ACC112 (cell line): ENCODE measurements around the gene ALKBH8.
"Not testable (repeated sequence)": the region's sequence is repeated elsewhere in the genome, so short reads cannot be mapped to it uniquely, and the experiment has no call there.

Experiments
- H2AFZ ChIP-seq: fragments of 200-600 bp; sonication (generic); one replicate; pipeline ENCODE4 v1.6.0; 2017; ENCODE audit warnings: antibody characterized with exemption, low read length; ENCODE audit not compliant: unreplicated experiment
- H3K27ac ChIP-seq: fragments of 200-600 bp; sonication (generic); 2 replicates; pipeline ENCODE4 v1.5.1; 2014; ENCODE audit warnings: low read depth, mild to moderate bottlenecking, antibody characterized with exemption, low read length, moderate library complexity
- H3K27me3 ChIP-seq: fragments of 200-600 bp; sonication (generic); 2 replicates; pipeline ENCODE4 v1.6.1; 2014; ENCODE audit warnings: mild to moderate bottlenecking, antibody characterized with exemption, low read length, moderate library complexity, mixed read lengths; ENCODE audit not compliant: insufficient read depth
- H3K36me3 ChIP-seq: fragments of 200-600 bp; sonication (generic); 2 replicates; pipeline ENCODE4 v1.6.1; 2016; ENCODE audit warnings: mild to moderate bottlenecking, antibody characterized with exemption, low read length, moderate library complexity, mixed read lengths; ENCODE audit not compliant: insufficient read depth
- H3K4me1 ChIP-seq: fragments of 200-600 bp; sonication (generic); one replicate; pipeline ENCODE4 v1.6.1; 2016; ENCODE audit warnings: low read length, mixed read lengths; ENCODE audit not compliant: insufficient read depth, unreplicated experiment, control insufficient read depth
- H3K4me3 ChIP-seq: fragments of 200-600 bp; sonication (generic); 2 replicates; pipeline ENCODE4 v1.5.1; 2014; ENCODE audit warnings: mild to moderate bottlenecking, low read depth, low read length
- H3K79me2 ChIP-seq: fragments of 200-600 bp; sonication (generic); one replicate; pipeline ENCODE4 v1.6.0; 2016; ENCODE audit warnings: low read length; ENCODE audit not compliant: control insufficient read depth, unreplicated experiment, insufficient read depth

The ALKBH8 gene

DNA sequence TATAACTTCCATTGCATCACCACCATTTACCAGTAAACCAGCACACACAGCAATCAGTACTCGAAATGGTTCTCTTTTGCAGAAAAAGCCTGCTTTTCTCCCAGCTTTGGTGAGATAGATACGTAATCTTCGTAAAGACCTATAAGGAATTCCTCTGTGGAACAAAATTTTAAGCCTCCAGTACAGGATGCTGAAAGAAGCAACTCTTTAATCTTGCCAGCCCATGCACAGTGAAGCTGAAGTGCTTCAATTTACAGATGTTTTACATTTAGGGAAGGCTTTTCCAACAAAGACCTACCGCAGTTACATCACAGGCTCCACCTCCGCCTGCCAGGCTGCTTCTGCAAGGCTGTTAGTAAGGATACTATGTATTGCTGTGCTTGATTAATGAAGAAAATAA is 27.3 kb upstream of the ALKBH8 start:
- H3K4me1 ChIP-seq = peaks cover 5% of the 10 kb centered on the region
- H2AFZ ChIP-seq = no peak overlapping the region
- H3K36me3 ChIP-seq = no peaks in the 10 kb centered on the region
- H3K4me3 ChIP-seq = no peak overlapping the region
- peaks cover 87% of the 10 kb centered on the region for H3K27me3 ChIP-seq
- H3K27ac ChIP-seq = no peak overlapping the region
- H3K79me2 ChIP-seq = no peaks in the 10 kb centered on the region

DNA sequence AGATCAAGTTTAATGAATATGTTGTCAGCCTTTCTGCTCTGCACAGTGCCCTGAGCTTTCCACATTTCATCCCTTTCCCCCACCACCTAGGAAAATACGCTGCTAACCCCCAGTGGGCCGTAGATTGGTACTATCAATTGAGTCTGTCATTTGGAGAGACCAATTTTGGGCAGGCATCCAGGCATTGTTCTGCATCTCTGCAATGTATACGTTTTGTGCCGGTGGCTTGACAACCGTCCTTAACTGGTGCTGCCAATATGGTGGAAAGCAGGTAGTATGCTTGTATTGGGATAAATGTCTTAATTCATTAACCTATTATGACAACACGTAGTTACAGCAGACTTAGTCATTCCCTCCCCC is 26.7 kb upstream of the ALKBH8 start:
- H2AFZ ChIP-seq = no peak overlapping the region
- H3K4me3 ChIP-seq = peak overlapping the region; percentile 93
- peaks cover 81% of the 10 kb centered on the region for H3K27me3 ChIP-seq
- H3K36me3 ChIP-seq = no peaks in the 10 kb centered on the region
- no peaks in the 10 kb centered on the region for H3K79me2 ChIP-seq
- peaks cover 8% of the 10 kb centered on the region for H3K4me1 ChIP-seq
- no peak overlapping the region for H3K27ac ChIP-seq

DNA sequence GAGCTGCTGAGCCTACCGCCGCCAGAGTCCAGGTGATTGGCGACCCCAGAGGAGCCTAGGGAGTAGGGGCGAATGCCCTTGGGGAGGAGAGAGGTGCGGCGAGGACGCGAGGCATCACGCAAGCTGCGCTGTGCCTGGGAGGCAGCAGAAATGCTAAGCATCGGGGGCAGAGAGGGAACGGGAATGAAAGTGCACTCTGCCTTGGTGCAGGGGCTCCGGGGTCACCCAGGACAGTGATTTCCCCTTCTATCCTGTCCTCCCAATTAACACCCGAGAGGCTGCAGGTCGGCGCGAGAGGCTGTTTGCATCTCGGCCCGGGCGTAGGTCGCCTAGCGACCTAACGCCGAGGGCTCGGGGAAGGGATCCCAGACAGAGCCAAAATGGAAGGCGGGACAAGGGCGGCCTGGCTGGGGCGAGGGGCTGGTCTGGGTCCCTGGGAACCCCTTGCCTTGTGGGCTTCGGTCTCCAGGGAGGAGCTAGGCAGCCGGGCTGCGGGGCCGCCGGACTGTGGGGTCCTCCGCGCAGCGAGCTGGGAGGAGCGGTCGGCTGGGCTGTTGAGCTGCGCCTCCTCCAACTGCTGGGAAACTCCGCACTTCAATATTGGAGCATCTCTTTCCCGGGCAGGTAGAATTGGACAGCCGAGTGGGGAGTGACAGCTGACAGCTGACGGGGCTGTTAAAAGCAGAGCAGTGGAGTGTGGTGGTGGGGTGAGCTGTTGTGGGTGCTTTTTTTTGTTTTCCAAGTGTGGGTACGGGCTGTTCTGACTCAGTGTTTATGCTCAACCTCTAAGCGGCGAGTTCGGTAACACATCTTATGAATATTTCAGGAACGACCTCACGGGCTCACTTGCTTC is 26.1 kb upstream of the ALKBH8 start:
- no peaks in the 10 kb centered on the region for H3K79me2 ChIP-seq
- peak overlapping the region; percentile 93 for H3K4me3 ChIP-seq
- peak overlapping the region; percentile 81 for H2AFZ ChIP-seq
- no peak overlapping the region for H3K27ac ChIP-seq
- H3K36me3 ChIP-seq = no peaks in the 10 kb centered on the region
- H3K4me1 ChIP-seq = peaks cover 9% of the 10 kb centered on the region
- peaks cover 75% of the 10 kb centered on the region for H3K27me3 ChIP-seq

DNA sequence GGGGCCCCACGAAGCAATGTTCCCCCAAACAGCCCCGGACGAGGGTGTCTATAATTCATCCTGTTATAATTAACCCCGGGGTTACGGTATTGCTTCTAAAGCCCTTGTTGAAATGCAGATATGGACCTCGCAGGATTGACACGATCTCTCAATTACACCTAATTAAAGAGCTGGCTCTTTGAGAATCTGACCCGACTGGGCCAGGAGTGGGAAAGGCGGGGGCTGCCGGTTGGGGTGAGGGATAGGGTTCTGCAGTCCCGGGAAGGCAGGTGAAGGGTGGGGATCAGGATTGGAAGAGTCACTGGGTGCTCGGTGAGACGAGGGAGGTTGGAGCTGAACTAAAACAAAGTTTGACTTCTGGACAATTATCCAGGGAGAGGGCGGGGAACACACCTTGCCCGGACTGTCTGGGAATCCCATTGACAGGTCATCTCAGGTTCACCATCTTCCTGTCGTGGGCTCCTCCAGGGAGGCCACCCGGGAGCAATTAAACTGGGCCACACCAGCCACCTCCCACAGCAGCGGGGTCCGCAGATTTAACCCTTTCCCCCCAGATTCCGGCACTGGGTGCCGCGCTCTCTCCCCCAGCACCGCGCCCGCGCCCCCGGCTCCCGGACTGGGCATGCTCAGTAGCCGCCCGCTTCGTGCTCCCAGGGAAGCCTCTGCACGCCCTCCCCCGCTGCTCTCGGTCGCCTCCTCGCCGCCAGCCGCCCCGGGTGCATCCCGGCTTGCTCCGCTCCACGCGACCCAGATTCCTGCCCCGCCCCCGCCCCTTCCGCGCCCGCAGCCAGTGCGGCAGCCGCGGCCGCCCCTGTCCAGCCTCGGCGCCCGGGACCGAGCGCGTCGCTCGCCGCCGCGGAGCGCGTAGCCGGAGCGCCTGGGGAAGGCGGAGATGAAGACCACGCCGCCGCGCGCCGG is 25.2 kb upstream of the ALKBH8 start, which contains the start of gene ELMOD1:
ELMOD1 (plus strand) TSS at position 688 of the 918 bp plus-strand sequence. CDS start 27,043 bp downstream, outside the sequence.
- Histone ChIP-seq H3K4me3 (peak within 1 kb of the TSS; percentile 93), H3K36me3 (no peaks in the 10 kb centered on the region), H3K27me3 (peaks cover 66% of the 10 kb centered on the region), H3K27ac (no peak within 1 kb of the TSS), H3K4me1 (peaks cover 9% of the 10 kb centered on the region), H3K79me2 (no peaks in the 10 kb centered on the region), H2AFZ (peak within 1 kb of the TSS; percentile 81)

DNA sequence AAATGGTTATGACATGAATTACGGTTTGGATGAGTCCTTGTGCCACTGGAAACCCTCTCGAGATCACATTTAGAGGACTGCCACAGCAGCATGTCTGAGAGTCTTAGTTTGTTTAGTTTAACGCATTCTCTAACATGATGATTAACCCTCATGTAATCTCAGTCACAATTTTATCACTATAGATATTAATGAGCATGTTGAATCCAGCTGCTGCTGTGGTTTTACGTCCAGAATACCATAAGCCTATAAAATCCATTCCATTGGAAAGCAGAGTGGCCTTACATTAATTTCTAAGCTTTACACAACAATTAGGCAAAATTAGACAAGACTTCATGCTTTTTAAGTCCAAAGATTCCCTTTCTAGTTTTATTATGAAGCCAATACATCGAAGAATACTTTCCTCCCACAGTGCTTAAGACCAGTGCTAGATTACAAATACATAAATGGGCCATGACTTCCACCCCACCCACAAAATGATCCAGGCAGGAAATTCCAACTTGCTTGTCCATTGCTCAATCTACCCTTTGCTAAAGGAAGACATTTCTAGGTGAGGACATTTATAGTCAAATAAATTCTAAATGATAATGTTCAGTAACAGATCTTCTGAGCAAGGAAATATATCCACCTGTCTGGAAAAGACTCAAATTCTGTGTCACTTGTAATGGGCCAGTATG is 21.9 kb upstream of the ALKBH8 start:
- Histone ChIP-seq H3K79me2 (no peaks in the 10 kb centered on the region), H3K4me1 (peaks cover 13% of the 10 kb centered on the region), H3K27ac (no peak overlapping the region), H3K36me3 (no peaks in the 10 kb centered on the region), H2AFZ (no peak overlapping the region), H3K27me3 (peaks cover 36% of the 10 kb centered on the region), H3K4me3 (no peak overlapping the region)

DNA sequence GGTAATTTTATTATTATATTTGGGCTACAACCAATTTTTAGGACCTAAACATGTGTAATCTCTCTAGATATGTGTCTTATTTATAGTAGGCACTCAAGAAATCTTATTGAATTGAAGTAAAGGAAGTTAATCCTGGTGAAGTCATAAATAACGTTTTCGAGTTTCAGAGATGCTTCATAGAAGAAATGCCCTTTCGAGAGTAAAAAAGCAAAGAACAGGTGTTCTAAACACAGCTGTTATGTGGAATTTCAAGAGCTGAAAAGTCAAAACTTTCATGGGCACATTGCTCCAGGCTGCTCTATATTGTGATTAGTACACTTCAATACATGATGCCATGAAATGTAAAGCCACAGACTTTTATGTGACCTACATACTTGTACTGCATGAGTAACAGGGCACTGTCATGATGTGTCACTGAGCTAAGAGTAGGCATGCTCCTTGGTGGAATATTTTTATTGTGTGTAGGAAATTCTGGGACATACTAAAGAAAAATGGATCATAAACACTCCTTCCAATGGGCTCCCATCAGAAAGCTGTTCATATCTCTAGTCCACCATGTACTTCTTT is 18.2 kb upstream of the ALKBH8 start:
- Histone ChIP-seq H3K79me2 (no peaks in the 10 kb centered on the region), H3K27ac (no peak overlapping the region), H3K4me3 (no peak overlapping the region), H3K36me3 (no peaks in the 10 kb centered on the region), H2AFZ (no peak overlapping the region), H3K27me3 (peaks cover 3% of the 10 kb centered on the region), H3K4me1 (peaks cover 8% of the 10 kb centered on the region)

DNA sequence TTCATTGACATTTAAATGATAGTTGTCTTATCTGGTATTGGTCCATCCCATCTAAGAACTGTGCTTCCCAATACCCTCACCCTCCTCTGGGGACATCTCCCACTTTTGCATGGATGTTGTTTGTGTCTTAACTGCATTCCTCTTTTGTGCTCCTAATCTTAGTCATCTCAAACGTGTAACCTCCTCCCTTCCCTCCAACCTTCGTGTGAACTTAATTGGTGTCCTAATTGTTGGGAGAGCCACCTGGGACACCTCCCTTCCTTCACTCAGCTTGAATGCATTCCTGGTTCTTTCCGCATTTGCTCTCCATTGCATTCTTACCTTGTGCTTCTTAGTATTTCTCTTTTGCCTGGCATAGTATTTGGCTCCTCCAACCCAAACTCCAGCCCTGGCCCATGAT is 15.6 kb upstream of the ALKBH8 start:
- Histone ChIP-seq H3K27ac (no peak overlapping the region), H3K36me3 (no peaks in the 10 kb centered on the region), H2AFZ (no peak overlapping the region), H3K4me1 (peaks cover 3% of the 10 kb centered on the region), H3K79me2 (no peaks in the 10 kb centered on the region), H3K27me3 (no peaks in the 10 kb centered on the region), H3K4me3 (no peak overlapping the region)

DNA sequence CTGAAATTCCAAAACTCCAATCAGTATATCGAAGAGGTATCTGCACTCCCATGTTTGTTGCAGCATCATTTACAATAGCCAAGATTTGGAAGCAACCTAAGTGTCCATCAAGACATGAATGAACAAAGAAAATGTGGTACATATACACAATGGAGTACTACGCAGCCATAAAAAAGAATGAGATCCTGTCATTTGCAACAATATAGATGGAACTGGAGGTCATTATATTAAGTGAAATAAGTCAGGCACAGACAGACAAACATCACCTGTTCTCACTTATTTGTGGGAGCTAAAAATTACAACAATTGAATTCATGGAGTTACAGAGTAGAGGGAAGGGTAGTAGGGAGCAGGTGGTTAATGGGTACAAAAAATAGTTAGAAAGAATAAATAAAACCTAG is 13.6 kb upstream of the ALKBH8 start:
- H3K27me3 ChIP-seq, H3K27ac ChIP-seq, H3K4me1 ChIP-seq, H3K4me3 ChIP-seq, H3K79me2 ChIP-seq, H3K36me3 ChIP-seq, H2AFZ ChIP-seq: not testable (repeated sequence)

DNA sequence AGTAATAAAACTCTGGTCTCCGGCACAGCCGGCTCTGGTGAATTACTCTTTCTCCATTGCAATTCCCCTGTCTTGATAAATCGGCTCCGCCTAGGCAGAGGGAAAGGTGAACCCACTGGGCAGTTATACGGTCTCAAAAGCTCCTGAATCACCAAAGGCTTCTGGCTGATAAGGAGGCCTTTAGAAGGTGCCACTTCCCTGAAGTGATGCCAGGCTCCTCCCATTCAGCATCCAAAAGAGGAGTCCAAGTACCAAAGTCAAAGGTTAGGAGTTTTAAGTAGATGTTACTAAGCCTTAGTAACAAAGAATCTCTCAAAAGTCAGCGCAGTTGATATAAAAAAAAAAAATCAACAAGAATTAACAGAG is 11.8 kb upstream of the ALKBH8 start:
- Histone ChIP-seq H3K36me3 (no peaks in the 10 kb centered on the region), H2AFZ (no peak overlapping the region), H3K27me3 (no peaks in the 10 kb centered on the region), H3K4me3 (no peak overlapping the region), H3K4me1 (no peaks in the 10 kb centered on the region), H3K79me2 (no peaks in the 10 kb centered on the region), H3K27ac (no peak overlapping the region)
